GM19025 (cell line): Measurements from ENCODE around the gene SLC9A8.
"Not testable (repeated sequence)": the region's sequence is repeated elsewhere in the genome, so short reads cannot be mapped to it uniquely, and the experiment has no call there.

Experiments used
- ATAC-seq: cut with Tn5 transposase; IDR thresholded peaks from one replicate; pipeline ENCODE4 v1.9.1; 2021; ENCODE audit warnings: mild to moderate bottlenecking, low read depth, moderate library complexity; ENCODE audit not compliant: unreplicated experiment

SLC9A8 gene, protein sequence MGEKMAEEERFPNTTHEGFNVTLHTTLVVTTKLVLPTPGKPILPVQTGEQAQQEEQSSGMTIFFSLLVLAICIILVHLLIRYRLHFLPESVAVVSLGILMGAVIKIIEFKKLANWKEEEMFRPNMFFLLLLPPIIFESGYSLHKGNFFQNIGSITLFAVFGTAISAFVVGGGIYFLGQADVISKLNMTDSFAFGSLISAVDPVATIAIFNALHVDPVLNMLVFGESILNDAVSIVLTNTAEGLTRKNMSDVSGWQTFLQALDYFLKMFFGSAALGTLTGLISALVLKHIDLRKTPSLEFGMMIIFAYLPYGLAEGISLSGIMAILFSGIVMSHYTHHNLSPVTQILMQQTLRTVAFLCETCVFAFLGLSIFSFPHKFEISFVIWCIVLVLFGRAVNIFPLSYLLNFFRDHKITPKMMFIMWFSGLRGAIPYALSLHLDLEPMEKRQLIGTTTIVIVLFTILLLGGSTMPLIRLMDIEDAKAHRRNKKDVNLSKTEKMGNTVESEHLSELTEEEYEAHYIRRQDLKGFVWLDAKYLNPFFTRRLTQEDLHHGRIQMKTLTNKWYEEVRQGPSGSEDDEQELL

DNA sequence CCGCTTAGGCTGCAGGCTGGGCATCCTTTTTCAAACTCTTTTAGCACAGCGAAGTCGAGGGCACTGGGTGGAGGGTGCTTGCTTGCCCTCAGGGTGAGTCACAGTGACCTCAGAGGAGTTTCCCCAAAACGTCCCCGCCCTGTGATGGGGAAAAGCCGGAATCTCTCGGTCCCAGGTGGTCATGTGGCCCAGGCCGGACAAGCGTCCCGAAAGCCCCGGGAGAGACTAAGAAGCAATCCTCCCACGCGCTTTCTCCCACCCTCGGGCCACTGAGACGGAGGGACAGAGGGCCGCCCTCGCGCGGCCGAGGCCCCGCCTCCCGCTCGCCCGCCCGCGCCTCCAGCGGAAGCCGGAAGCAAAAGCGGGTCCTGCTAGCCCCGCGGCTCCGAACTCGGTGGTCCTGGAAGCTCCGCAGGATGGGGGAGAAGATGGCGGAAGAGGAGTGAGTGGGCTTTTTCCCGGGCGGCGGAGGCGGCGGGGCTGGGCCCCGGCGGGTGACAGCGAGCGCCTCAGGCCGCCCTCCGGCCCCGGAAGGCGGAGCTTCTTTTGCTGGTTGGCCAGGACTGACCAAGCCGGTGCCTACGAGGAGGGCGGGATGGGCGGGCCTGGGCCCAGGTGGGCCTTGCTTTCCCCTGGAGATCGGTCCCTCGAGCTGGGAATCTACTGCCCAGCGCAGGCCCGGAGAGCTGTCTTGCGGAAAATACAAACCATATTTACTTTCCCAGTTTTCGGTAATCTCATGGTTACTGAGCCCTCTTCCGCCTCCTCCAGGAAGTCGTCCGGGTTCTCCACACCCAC, at the start of gene SLC9A8:
Gene SLC9A8 (plus strand): TSS at position 322 of the 798 bp plus-strand sequence. CDS start 95 bp downstream, at position 417.
- peak; percentile 85 for ATAC-seq

DNA sequence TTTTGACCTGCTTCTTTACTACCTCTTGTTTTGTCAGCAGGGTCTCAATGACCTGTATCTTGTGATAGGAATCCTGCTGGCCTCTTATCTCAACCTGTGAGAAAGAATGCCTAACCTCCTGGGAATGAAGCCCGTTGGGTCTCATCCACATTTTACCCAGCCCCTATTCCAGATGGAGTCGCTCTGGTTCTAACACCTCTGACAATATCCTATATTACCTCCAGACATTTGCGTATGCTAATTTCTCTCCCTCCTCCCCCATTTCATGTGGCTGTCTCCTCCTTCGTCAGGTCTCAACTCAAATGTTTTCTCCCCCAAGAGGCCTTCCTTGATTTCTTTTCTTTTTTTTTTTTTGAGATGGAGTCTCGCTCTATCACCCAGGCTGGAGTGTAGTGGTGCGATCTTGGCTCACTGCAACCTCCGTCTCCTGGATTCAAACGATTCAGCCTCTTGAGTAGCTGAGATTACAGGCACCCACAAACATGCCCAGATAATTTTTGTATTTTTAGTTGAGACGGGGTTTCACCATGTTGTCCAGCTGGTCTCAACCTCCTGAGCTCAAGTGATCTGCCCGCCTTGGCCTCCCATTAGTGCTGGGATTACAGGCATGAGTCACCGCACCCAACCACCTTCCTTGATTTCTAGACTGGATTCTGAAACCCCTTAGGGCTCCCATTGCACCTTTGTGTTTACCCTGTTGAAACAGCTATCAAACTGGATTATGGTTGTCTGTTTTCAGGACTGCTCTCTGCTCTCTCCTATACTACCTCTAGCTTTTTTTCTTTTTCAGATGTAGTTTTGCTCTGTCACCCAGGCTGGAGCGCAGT, 49.5 kb upstream of the SLC9A8 start:
- ATAC-seq, result no peak

DNA sequence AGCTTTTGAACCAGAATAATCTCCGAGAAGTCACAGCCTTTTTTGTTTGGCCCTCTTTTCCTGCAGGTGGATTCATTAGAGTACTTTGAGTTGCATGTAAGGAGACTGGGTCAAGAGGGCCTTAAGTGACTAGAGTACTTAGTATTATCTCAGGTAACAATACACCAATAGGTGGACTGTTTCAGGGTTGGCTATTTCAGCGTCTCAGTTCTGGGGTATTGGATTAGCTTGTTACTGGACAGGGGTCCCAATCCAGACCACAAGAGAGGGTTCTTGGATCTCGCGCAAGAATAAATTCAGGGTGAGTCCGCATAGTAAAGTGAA, 47.3 kb upstream of the SLC9A8 start:
- ATAC-seq, result no peak

DNA sequence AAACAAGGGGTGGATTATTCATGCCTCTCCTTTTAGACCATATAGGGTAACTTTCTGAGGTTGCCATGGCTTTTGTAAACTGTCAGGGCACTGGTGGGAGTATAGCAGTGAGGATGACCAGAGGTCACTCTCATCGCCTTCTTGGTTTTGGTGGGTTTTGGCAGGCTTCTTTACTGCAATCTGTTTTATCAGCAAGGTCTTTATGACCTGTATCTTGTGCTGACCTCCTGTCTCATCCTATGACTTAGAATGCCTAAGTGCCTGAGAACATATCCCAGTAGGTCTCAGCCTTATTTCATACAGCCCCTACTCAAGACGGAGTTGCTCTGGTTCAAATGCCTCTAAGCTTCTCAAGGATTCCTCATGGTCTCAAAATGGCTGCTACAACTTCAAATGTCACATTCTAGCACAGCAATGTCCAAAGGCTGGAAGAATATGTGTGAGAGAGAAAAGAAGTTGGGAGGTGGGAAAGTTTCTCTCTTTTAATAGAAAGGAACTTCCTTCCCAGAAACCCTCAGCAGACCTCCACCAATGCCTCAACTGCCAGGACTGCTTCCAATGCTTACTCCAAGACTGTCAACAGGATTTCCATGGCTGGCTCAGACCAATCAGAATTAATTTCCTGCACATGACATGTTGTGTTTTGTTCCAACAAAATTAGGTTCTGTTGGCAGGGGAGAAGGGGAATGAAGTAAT, 46.6 kb upstream of the SLC9A8 start:
- no peak for ATAC-seq

DNA sequence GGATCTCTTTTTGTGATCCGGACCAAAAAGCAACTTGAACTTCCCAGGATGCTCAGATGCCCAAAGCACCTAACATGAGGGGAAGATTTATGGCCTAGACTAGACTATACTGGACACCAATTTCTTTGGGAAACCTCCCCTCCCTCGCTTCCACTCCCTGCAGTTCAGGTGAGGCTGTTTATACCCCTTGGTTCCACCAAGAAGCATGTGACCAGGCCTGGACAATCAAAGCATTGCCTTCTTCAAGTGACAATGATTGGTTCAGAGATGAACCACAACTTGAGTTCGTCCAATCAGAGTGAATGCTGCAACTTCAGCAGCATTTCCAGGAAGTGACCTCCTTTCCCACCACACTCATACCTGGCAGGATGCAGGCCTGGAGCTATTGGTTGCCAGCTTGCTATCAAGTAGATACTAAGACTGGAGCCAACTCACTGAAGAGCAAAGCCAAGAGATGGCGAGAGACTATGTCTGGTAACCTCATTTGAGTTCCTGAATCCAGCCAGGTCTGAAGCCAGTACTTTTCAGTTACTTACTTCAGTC, 45.6 kb upstream of the SLC9A8 start:
- no peak for ATAC-seq

DNA sequence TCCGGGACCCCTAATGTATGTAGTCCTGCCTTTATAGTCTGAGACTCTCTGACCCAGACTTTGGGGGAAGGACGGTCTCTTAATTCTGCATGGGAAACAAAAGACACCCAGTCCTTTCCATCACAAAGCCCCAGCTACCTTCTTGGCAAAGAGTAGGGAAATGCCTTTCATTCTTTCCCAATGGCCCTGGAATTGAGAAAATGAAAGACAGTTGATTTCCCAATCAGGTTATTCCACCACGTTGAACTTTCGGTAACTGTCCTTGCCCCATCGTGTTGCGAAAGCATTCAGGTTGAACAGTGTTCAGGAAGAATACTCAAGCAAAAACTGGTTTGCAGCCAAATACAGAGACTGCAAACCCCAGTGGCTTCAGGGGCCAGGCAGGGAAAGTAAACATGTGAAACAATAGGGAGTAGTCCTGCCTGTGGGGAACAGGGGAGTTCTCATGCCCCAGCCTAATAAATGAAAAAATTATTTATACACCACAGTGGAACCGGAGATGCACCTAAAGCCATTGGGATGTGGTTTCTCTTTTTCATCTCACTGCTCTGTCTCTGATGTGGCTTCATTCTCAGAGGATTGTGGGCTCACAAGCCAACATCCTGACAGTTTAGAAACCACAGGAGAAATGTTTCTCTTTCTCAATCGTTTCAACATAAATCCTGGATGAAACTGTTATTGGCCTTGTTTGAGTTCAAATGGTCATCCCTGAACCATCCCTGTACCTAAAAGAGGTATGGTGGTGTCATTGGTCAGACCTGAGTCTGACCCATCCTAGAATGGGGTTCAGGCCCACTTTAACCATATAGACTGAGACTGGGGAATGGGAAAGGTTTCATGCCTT, 44.2 kb upstream of the SLC9A8 start:
- ATAC-seq, result no peak

DNA sequence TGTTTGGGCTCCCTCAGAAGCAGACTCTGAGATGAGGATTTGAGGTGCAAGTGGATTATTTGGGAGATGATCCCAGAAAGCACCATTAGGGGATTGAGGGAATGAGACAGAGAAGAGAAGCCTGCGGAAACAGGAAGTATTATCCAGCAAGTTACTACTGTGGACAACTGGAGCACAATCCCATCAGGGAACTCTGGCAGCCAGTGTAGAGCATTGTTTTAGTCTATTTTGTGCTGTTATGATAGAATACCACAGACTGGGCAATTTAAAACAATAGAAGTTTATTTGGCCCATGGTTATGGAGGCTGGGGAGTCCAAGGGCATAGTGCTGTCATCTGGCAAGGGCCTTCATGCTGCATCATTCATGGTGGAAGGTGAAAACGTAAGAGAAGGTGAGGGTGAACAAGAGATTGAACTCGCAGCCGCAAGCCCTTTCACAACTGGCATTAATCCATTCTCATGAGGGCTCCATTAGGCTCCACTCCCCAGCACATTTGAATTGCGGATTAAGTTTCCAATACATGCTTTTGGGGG, 43.5 kb upstream of the SLC9A8 start:
- no peak for ATAC-seq

DNA sequence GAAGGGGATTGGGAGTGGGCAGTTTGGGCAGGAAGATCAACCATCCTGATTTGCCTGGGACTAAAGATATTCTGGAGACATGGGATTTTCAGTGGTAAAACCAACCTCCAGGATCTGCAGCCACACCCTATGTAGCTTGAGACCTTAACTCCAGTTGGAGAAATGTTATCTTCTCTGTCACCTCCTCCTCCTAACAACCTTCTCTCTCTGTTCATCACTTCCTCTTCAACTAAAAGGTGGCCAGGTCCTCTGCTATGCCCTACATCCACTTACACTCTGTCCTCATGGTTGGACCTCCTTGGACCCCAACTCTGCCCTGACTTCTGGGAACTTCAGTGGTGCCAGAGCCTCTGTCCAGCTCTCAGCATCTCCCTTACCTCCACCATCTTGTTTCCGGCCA, 42.0 kb upstream of the SLC9A8 start:
- no peak for ATAC-seq

DNA sequence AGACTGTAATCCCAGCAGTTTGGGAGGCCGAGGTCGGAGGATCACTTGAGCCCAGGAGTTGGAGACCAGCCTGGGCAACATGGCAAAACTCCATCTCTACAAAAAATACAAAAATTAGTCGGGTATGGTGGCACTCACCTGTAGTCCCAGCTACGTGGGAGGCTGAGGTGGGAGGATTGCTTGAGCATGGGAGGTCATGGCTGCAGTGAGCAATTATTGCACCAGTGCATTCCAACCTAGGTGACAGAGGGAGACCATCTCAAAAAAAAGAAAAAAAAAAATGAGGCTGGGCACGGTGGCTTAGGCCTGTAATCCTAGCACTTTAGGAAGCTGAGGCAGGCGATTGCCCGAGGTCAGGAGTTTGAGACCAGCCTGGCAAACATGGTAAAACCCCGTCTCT, 38.4 kb upstream of the SLC9A8 start:
- not testable (repeated sequence) for ATAC-seq

DNA sequence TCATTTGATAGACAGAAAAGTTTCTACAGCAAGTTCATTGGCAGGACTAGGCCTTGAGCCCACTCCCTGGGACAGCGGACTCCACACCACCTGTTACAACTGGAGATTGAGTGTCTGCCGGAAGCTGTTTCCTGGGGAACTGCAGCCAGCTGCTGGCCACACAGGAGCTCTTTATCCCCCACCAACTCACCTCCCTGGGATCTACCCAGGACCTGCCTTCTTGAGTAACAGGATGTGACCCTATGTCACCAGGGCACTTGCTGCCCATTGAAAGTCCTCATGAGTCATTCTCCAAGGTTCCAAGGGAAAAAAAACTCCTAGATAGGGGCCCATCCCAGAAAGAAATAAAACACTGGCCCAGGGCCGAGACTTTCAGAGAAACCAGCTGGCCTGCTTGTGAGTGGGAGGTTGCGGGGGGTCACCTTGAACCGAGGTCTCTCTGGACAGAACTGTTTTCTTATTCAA, 37.4 kb upstream of the SLC9A8 start:
- no peak for ATAC-seq

DNA sequence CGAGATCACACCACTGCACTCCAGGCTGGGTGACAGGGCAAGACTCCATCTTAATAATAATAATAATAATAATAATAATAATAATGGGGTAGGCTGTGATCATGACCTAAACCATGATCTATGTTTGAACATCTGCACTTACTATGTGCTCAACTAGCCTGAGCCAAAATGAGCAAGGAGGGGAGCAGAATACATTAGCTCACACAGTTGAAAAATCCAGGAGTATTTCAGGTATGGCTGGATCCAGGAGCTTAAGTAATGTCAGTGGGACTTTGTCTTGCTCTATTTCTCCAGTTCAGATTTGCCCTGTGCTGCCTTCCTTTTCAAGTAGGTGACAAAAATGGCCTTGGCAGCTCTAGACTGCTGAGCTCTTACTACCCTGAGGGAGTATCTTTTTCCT, 32.7 kb upstream of the SLC9A8 start:
- ATAC-seq, result no peak

DNA sequence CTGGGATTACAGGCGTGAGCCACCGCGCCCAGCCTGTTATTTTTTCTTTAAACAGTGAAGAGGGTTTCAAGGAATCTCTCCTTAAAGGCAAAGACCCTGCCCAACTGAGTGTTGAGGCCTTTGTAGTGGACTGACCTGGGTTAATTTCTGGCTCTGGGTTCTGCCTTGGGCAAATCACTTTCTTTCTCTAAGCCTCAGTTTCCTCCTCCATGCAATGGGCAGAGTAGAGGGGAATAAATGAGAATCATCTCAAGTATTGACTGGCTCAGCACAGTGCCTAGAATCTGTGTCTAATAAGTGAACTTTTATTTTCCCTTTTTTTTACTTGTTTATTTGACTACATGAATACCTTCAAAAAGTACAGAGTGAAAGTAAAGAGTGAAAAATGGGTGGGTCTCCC, 31.0 kb upstream of the SLC9A8 start:
- no peak for ATAC-seq

DNA sequence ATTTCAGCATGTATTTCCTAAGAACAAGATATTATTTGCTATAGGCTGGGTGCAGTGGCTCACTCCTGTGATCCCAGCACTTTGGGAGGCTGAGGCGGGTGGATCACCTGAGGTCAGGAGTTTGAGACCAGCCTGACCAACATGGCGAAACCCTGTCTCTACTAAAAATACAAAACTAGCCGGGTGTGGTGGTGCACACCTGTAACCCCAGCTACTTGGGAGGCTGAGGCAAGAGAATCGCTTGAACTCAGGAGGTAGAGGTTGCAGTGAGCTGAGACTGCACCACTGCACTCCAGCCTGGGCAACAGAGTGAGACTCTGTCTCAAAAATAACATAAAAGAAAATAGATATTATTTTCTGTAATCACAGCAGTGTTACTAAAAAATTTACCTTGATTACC, 30.2 kb upstream of the SLC9A8 start:
- ATAC-seq, result not testable (repeated sequence)

DNA sequence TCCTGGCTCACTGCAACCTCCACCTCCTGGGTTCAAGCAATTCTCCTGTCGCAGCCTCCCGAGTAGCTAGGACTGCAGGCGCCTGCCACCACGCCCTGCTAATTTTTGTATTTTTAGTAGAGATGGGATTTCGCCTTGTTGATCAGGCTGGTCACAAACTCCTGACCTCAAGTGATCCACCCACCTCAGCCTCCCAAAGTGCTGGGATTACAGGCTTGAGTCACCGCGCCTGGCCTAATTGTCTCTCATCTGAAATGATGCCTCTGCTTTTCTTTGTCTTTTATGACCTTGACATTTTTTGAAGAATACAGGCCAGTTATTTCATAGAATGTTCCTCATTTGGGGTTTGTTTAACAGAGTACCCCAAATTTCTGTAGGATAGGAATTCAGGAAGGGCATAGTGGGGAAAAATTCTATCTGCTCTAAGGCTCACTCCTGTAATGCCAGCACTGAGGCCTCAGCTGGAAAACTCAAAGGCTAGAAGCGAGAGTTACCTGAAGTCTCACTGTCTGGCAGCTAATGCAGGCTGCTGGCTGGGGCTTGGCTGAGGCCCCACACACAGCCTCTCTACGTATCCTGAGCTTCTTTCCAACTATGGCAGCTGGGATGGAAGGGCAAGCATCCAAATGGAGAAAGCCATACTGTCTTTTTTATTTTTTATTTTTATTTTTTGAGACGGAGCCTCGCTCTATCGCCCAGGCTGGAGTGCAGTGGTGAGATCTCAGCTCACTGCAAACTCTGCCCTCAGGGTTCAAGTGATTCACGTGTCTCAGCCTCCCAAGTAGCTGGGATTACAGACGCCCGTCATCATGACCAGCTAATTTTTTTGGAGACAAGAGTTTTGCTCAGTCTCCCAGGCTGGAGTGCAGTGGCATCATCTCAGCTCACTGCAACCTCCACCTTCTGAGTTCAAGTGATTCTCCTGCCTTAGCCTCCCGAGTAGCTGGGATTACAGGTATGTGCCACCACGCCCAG, 29.3 kb upstream of the SLC9A8 start:
- not testable (repeated sequence) for ATAC-seq

DNA sequence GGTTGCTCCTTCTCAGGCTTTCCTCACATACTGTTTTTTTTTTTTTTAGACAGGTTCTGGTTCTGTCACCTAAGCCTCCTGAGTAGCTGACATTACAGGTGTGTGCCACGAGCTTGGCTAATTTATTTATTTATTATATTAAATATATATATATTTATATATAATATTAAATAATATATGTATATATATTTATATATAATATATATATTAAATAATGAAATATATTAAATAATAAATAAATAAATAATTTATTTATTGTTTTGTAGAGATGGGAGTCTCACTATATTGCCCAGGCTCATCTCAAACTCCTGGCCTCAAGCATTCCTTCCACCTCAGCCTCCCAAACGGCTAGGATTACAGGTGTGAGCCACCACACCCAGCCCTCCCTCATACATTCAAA, 28.3 kb upstream of the SLC9A8 start:
- no peak for ATAC-seq

DNA sequence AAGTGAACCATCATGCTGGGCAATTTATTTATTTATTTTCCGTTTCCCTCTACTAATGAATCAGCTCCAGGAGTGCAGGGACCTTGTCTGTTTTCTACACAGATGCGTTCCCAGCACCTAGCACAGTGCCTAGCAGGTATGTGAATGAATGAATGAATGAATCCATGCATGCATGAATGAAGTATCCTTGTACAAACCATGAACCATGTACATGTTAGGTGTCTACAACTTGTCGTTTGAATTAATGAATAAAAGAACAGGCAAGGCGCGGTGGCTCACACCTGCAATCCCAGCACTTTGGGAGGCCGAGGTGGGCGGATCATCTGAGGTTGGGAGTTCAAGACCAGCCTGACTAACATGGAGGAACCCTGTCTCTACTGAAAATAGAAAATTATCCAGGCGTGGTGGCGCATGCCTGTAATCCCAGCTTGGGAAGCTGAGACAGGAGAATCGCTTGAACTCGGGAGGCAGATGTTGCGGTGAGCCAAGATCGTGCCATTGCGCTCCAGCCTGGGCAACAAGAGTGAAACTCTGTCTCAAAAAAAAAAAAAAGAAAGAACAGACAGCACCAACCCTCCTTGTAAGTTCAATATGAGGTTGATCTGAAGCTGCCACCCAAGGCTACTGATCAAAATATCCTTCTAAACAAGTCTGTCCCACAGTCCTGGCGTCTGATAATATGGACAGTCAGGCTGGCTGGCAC, 27.3 kb upstream of the SLC9A8 start:
- ATAC-seq, result peak; percentile 15

DNA sequence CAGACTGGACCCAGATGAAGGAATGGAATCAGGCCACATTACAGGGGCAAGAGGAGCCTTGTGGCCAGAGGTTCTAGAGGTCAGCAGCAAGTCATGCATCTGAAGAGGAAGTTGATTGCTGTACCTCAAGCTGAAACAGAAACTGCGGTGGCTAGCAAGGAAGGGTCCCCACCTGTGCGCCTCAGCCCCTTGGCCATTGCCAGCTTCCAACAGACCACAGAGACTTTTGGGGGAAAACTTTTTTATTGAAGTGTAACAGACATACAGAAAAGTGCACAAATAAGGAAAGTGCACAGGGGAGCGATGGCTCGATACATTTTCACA, 26.8 kb upstream of the SLC9A8 start:
- ATAC-seq, result peak; percentile 92
